NCI-H748 treated with DMSO at 0.1 percent for 48 hours (cell line): ENCODE data around the gene CASQ1.

Experiments used
- DNase-seq: peaks from one replicate; lab custom pipeline; 2025; lab: John Stamatoyannopoulos, UW

Gene CASQ1

DNA sequence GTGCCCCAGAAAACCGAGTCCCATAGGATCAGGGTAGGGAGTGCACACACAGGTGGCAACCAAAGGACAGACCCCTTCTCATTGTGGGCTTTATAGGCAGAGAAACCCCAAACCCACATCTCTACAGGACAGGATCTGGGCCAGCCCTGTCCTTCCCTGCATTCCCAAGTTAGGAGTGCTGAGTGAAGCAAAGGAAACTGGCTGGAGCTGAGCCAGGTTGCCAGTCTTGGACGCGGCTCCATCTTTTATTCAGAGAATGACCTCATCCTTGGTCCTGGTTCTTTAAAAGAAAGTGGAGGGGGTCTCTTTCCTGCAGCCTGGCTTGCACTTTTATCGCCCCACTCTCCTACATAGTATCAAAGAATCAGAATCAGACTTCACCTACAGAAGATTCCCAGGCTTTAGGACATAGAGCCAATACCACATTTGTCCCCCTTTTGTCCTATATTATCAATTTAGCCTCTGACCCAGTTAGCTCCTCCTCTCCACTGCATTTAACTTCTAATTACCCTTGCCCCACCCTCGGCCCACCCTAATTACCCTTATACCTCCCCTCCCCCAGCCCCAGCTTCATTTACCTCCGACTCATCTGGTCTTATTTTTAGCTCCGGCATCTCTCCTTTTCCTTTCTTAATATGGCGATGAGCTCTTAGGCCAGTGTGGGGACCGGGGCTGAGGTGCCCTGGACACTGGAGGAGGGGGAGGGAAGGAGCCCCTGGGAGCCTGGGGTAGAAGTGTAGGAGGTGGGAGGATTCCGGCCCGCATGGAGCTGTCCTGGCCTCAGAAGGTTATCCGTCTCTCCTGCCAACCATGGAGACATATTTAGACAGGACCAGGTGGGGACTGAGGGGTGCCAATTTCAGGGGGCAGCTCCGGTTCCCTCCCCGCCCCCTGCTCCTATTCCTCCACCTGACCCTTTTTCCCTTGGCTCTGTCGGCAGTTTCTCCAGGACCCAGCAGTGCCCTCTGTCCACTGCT, at the start of gene CASQ1:
Gene CASQ1, plus strand, starts transcription at position 927 of the 977 bp plus-strand sequence. CDS start 177 bp downstream, outside the sequence.
- no peak for DNase-seq

DNA sequence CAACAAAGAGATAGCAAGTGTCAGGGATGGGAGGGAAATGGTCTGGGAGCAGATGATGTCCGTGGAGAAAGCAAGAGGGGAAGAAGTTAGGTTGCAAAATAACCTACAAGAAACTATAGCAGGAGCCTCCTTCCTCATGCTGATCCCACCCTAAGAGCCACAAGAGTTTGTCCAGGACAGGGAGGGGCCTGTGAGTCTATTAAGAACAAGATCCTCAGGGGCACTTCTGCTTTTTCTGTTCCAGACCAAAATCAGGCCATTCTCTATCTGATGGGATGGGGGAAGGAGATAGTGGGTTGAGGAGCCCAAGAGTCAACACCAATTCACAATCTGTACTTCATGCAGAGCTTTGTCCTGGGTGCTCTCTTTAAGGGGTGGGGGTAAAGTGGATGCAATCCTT, 46.7 kb upstream of the CASQ1 start:
- no peak for DNase-seq

DNA sequence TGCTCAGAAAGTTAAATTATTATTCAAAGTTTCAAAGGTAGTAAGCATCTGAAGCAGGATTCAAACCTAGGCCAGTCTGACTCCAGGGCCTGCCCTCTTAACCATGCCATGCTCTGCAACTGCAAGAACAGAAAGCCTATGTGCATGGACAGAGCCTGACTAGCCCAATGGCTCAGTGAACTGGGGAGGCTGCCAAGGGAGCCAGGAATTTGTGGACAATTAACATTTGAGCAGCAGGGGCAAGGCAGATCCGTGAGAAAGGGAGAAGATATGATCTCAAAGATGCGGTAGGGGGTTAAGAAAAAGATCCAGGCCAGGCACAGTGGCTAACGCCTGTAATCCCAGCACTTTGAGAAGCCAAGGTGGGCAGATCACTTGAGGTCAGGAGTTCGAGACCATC, 45.5 kb upstream of the CASQ1 start:
- no peak for DNase-seq

DNA sequence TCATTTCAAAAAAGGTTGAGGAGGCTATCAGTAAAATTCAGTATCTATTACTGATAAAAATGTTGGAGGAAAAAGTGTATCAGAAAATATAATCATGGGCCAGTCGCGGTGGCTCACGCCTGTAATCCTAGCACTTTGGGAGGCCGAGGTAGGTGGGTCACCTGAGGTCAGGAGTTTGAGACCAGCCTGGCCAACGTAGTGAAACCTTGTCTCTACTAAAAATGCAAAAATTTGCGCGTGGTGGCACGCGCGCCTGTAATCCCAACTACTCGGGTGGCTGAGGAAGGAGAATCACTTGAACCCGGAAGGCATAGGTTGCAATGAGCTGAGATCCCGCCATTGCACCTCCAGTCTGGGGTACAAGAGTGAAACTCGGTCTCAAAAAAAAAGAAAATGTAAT, 44.3 kb upstream of the CASQ1 start:
- no peak for DNase-seq

DNA sequence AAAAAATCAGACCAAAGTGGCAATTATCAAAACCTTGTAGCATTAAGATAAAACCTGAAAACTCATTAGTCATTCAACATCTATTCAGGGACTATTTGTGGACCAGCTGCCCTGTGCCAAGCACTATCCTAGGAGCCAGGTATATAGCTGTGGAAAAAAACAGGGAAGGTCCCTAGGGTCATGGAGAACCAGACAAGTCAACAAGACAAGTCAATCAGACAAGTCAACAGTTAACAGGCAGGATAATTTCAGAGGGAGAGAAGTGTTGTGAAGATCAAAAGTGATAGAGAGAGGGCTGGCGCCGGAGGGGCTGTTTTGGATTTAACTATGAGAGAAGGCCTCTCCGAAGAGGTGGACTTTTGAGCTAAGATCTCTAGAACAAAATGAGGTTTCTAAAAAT, 42.3 kb upstream of the CASQ1 start:
- no peak for DNase-seq

DNA sequence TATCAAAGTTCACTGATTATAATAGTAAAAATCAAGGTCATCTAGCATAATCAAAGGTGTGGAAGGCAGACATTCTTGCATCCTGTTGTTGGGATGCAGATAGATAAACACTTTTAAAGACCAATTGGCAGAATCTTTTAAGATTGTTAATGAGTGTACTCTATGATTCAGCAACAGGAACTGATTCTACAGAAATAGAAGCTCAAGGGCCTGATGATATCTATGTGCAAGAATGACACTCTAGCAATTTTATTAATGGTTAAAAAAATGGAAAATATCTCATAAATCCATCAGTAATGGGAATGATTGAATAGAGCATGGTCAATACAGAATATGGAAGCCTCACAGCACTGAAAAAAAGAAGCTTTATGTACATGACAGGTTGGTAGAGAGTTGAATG, 41.1 kb upstream of the CASQ1 start:
- no peak for DNase-seq

DNA sequence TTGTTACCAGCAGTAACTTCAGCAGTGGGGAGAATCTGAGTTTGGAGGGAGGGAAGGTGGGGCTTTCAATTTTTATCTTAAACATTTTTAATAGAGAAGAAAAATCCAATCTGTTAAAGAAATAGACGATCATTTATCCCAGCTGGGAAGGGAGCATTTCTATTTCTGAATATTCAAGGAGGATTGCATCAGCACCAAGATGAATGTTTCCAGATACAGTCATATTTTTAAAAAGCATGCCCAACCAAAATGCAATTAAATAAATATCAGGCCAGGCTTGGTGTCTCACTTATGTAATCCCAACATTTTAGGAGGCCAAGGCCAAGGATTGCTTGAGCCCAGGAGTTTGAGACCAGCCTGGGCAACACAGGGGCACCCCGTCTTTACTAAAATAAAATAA, 40.7 kb upstream of the CASQ1 start:
- DNase-seq: no peak

DNA sequence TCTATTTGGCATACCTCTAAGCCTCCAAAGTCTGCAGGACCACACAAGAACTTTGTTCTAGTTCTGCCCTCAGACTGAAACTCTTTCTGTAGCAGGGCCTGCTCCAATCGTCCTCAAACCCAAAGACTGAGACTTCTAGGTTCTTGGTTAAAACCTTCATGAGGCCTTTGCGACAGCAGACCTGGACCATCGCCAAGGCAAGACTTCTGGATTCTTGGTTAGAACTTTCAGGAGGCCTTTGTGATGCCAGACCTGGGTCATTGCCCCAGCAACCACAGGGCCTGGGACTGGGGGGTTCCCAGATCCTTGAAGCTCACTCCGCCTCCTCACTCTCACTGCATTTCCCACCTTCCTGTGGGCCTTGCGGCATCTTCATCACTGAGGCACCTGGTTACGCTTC, 39.1 kb upstream of the CASQ1 start, which contains the start of gene ATP1A4:
Gene ATP1A4, plus strand, starts transcription at position 301 of the 400 bp plus-strand sequence. CDS start 438 bp downstream, outside the sequence.
- DNase-seq: no peak

DNA sequence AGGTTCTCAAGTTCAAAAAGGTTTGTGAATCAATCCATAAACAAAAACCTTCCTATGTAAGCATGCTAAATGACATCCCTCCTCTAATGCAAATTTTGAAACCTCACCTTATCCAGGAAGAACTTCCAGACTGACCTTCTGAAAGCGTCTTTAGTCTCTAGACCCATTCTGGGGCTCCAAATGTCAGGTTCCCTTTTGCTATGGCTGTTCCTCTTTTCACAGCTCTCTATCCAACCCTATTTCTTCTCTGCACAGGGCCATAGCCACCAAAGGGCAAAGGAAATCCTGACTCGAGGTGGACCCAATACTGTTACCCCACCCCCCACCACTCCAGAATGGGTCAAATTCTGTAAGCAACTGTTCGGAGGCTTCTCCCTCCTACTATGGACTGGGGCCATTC, 35.6 kb upstream of the CASQ1 start:
- no peak for DNase-seq

DNA sequence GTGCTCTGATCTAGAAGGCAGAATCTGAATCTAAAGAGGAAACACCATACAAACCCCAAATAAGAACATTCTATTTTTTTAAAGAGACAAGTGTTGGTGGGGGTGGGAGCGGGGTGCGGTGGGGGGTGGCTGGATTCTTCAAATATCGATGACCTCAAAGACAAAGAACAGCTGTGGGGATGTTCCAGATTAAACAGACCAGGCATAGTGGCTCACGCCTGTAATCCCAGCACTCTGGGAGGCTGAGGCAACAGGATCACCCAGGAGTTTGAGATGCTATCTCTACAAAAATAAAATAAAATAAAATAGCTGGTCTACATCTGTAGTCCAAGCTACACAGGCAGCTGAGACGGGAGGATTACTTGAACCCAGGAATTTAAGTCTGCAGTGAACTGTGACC, 34.0 kb upstream of the CASQ1 start:
- DNase-seq: no peak

DNA sequence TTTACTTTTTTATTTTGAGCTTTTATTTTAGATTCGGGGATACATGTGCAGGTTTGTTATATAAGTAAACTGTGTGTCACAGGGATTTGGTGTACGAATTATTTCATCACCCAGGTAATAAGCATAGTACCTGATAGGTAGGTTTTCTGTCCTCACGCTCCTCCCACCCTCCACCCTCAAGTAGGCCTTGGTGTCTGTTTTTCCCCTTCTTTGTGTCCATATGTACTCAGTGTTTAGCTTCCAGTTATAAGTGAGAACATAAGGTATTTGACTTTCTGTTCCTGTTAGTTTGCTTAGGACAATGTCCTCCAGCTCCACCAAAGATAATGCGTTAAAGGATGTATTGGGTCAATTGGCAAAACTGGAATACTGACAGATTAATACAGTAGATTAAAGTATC, 33.2 kb upstream of the CASQ1 start:
- DNase-seq: no peak

DNA sequence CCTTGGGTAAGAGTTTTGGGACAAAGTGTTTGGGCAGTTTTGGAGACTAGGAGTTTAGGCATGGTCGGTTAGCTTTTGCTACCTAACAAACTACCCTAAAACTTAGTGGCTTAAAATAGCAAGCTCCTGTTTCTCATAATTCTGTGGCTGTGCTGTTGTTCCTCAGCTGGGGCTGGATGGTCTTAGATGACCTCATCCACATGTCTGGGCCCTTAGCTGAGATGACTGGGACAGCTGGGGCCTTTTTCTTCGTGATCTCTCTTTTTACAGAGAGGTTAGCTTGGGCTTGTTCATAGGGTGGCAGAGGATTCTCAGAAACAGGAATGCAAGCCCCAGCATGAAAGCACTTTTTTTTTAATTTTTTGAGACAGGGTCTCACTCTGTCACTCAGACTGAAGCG, 32.3 kb upstream of the CASQ1 start:
- no peak for DNase-seq

DNA sequence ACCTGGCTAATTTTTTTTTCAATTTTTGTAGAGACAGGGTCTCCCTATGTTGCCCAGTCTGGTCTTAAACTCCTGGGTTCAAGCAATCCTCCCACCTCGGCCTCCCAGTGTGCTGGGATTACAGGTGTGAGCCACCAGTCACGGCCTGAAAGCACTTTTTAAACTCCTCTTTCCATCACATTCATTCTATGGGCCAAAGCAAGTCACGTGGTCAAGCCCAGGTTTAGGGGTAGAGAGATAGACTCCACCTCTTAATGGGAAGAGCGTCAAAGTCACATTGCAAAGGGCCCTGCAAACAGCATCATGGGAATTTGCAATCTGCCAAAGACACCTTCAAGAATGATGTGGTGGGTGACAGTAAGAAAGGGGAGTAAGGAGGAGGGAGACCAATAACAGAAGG, 31.8 kb upstream of the CASQ1 start:
- DNase-seq: no peak

DNA sequence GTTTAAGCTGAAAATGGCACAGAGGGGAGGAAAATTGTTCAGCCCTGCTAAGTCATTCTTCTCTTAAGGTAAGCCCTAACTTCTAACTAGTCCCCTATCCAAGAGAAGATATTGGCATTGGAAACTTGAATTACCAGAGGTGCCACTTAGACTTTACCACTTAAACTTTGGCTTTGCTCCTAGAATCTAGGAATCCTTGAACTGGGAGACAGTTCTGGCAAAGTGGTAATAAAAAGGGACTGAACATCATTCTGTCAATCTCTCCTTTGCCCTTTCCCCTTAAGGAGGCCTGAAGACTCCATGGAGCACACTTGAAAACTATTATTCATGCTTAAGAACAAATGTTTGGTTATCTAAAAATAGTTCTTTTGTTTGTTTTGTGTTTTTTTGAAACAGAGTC, 30.5 kb upstream of the CASQ1 start:
- no peak for DNase-seq

DNA sequence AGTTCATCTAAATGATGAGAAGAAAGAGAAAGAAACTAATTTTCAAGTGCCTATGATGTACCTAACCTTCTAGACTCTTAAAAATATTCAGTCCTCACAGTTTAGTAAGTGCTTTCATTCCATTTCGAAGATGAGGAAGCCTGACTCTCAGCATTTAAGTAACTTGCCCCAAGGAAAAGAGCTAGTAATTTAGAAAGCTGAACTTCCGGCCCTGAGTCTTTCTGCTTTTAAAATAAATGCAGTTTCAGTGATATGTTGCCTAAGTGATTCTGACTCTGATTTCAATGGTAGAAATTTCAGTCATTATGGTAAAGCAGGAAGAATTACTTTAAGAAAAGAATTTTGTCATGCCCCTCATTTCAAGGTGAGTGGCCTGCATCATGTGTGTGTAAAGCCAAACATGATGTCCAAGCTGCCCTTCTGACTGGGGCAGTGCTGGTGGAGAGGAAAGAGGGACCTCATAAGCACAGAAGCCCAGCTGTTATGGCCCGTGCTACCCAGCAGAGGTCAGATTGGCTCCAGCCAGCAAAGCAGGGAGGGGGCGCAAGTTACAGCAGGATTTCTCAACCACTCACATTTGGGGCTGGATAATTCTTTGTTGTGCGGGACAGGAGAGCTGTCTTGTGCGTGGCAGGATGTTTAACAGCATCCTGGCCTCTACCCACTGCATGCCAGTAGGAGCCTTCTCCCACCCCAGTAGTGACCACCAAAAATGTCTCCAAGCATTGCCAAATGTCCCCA, 28.2 kb upstream of the CASQ1 start:
- DNase-seq: no peak

DNA sequence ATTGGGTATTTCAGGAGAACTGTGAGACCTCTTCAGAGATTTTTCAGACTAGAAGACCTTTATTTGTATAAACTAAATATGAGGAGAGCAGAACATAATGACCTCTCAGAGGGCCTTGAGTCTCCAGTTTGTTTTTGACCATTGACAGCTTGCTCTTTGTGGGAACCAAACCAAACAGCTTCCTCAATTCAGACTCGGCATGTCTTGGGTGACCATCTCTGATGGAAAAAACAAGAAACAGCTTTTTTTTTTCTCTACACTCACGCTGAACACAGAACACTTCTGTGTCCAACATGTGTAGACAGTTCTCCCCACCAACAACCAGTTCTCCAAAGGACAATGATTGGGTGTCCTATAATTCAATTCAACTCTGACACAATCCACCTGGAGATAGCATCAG, 27.4 kb upstream of the CASQ1 start:
- DNase-seq: no peak

DNA sequence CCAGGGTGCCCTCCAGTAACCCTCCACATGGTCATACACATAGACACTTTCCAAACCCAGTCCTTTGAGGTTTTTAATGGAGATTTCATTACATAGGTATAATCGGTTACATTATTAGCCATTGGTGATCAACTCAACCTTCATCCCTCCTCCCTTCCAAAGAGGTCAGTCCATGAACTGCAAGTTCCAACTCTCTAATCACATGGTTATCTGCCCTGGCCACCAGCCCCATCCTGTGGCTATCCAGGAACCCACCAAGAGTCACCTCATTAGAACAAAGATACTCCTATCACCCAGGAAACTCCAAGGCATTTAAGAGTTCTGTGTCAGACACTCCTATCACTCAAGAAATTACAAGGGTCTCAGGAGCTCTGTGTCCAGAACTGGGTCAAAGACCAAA, 26.8 kb upstream of the CASQ1 start:
- DNase-seq: no peak

DNA sequence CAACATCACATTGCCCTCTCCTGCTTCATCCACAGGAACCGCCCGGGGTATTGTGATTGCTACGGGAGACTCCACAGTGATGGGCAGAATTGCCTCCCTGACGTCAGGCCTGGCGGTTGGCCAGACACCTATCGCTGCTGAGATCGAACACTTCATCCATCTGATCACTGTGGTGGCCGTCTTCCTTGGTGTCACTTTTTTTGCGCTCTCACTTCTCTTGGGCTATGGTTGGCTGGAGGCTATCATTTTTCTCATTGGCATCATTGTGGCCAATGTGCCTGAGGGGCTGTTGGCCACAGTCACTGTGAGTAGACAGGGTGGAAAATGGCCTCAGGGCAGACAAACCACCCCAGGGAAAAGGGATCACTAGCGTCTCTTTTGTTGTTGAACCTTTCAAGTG, 26.3 kb upstream of the CASQ1 start:
- no peak for DNase-seq

DNA sequence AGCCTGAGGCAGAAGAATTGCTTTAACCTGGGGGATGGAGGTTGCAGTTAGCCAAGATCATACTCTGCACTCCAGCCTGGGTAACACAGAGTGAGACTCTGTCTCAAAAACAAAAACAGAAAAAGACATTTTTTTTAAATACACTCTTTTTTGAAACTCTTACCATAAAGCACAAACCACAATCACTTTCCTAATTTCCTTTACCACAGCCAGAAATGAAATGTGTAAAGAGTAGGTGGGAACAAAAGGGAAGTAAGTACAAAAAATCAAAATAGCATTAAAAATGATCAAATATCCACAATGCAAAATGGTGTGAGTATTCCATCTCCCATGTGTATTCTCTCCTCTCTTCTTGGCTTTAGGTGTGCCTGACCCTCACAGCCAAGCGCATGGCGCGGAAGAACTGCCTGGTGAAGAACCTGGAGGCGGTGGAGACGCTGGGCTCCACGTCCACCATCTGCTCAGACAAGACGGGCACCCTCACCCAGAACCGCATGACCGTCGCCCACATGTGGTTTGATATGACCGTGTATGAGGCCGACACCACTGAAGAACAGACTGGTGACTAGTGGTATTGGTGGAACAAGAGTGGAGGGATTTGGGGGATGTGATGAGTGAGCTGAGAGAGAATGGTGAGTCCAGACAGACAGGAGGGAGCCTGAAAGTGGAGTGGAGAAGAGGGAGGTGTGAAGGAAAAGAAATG, 24.1 kb upstream of the CASQ1 start:
- DNase-seq: no peak

DNA sequence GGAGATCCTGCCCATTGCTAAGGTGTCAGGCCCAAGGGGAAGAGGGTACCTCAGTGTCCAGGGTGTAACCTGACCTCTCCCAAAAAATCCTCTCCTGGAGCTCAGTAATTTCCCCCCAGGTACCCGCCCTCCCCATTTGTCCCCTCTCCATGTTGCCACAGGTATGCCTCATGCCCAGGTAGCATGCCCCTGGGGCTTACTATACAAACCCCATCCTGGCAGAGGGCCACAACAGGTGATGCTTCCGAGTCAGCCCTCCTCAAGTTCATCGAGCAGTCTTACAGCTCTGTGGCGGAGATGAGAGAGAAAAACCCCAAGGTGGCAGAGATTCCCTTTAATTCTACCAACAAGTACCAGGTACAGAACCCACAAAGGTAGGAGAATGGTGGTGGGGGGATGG, 23.3 kb upstream of the CASQ1 start:
- no peak for DNase-seq

DNA sequence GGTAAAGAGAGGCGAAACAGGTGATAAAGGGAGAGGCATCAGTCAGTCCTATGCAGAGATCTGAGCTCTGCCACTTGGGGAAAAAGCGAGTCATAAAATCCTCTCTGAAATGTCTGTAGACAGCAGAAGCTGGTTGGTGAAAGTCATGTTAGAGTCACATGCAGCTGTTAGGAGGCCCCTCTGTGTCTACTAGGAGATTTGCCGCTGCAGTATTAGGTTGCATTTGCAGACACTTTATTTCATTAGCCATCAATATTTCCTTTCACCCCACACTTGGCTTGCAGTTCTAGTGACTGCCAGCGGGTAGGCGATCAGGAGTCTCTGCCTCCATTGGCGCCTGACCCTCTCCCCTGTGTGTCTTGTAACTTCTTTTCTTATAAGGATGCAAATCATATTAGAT, 22.8 kb upstream of the CASQ1 start:
- DNase-seq: no peak

DNA sequence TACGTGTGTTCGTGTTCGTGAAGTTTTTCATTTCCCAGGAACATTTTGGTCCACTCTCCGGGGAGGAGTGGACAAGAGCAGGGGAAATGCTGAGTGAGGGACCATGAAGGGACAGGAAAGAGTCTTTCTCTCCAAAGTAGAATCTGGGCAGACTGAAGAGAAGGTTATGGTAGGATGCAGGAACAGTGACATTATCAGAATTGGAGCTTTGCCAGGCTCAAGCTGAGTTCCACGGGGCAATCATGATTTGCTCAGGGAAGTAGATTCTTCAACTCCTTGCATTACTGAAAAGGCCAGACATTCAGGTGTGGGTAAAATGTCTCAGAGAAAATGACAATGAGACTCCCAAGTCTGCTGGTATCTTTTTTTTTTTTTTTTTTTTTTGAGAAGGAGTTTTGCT, 22.4 kb upstream of the CASQ1 start:
- no peak for DNase-seq
